Peyer's patch (tissue), 4 donors: Measurements from ENCODE around the gene EPHB1.

ENCODE experiments used
- CTCF ChIP-seq, 6 experiments: fragments of 450-650 bp in 4 of 6; fragments of 200-600 bp in 2 of 6; sonication (generic) in 1 of 6; IDR thresholded peaks; one replicate each; pipeline ENCODE4 v1.5.1; 2017 to 2019; ENCODE audit warnings: antibody characterized with exemption in 6 of 6, mild to moderate bottlenecking in 3 of 6, moderate library complexity in 1 of 6
- POLR2A ChIP-seq, 2 donors: fragments of 450-650 bp; IDR thresholded peaks; one replicate each; pipeline ENCODE4 v1.5.1; 2017; ENCODE audit warnings: antibody characterized with exemption in 2 of 2, mild to moderate bottlenecking in 2 of 2, moderate library complexity in 2 of 2

- TF ChIP-seq CTCF (IDR thresholded peaks at IDR 0.05) (no peak), POLR2A (IDR thresholded peaks at IDR 0.05) (no peak)
Observed at GRCh38 chr3:135084976-135085375, 289.9 kb downstream of the EPHB1 start.
